Activated T-cell treated with anti-CD3 and anti-CD28 coated beads, Interleukin-2, amount 50 U/mL, for 24 hours (primary cell): ENCODE measurements around the gene CDC42BPA.

Experiments used
- DNase-seq: peaks from one replicate; pipeline ENCODE4 v3.0.0-alpha.2; 2020
- H3K27ac Mint-ChIP-seq: 2 replicates; pipeline ENCODE4 v1.8.0; 2020; ENCODE audit warnings: mild to moderate bottlenecking, mixed read lengths
- H3K27me3 Mint-ChIP-seq: 2 replicates; pipeline ENCODE4 v1.8.0; 2020; ENCODE audit warnings: mixed read lengths
- H3K36me3 Mint-ChIP-seq: 2 replicates; pipeline ENCODE4 v1.8.0; 2020; ENCODE audit warnings: low read depth, mixed read lengths
- H3K4me1 Mint-ChIP-seq: 2 replicates; pipeline ENCODE4 v1.8.0; 2020; ENCODE audit warnings: low read depth, mixed read lengths
- H3K4me3 Mint-ChIP-seq: 2 replicates; pipeline ENCODE4 v1.8.0; 2020; ENCODE audit warnings: mild to moderate bottlenecking, moderate library complexity, mixed read lengths
- H3K9me3 Mint-ChIP-seq: 2 replicates; pipeline ENCODE4 v1.8.0; 2020; ENCODE audit warnings: mixed read lengths

The CDC42BPA gene

GRCh38 chr1:226985839-226986463 is 332.3 kb downstream of the CDC42BPA start:
- Mint-ChIP-seq H3K36me3 (peaks cover 52% of the 10 kb centered on the region), H3K4me3 (no peak overlapping the region), H3K9me3 (no peaks in the 10 kb centered on the region), H3K4me1 (peaks cover 24% of the 10 kb centered on the region), H3K27me3 (no peaks in the 10 kb centered on the region), H3K27ac (no peak overlapping the region)
- DNase-seq, result no peak

- DNase-seq, result peak; percentile 19
- Mint-ChIP-seq H3K27me3 (no peaks in the 10 kb centered on the region), H3K4me1 (peaks cover 18% of the 10 kb centered on the region), H3K36me3 (peaks cover 52% of the 10 kb centered on the region), H3K27ac (no peak overlapping the region), H3K4me3 (no peak overlapping the region), H3K9me3 (no peaks in the 10 kb centered on the region)
Observed at GRCh38 chr1:226985239-226985838, 333.0 kb downstream of the CDC42BPA start.

- peaks cover 52% of the 10 kb centered on the region for H3K36me3 Mint-ChIP-seq
- H3K4me3 Mint-ChIP-seq, result no peak overlapping the region
- H3K27me3 Mint-ChIP-seq, result no peaks in the 10 kb centered on the region
- no peak for DNase-seq
- H3K27ac Mint-ChIP-seq, result peak overlapping the region; percentile 29
- H3K4me1 Mint-ChIP-seq, result peaks cover 12% of the 10 kb centered on the region
- no peaks in the 10 kb centered on the region for H3K9me3 Mint-ChIP-seq
Observed at GRCh38 chr1:226984521-226985238, 333.6 kb downstream of the CDC42BPA start.

DNA sequence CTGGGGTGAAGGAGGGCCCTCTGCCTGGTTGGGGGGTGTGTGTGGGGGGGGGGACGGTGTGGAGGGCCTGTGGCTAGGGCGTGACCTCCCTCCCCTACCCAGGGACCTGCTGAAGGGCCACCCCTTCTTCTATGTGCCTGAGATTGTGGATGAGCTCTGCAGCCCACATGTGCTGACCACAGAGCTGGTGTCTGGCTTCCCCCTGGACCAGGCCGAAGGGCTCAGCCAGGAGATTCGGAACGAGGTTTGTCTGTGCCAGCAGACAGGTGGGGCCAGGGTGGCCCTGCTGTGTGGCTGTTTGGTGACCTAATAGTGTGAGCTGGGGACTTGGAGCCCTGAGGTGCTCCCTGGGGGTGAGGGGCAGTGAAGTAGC is 334.3 kb downstream of the CDC42BPA start:
- Mint-ChIP-seq H3K27ac (peak overlapping the region; percentile 29), H3K27me3 (no peaks in the 10 kb centered on the region), H3K9me3 (no peaks in the 10 kb centered on the region), H3K36me3 (peaks cover 56% of the 10 kb centered on the region), H3K4me1 (peaks cover 5% of the 10 kb centered on the region), H3K4me3 (no peak overlapping the region)
- peak; percentile 20 for DNase-seq

DNA sequence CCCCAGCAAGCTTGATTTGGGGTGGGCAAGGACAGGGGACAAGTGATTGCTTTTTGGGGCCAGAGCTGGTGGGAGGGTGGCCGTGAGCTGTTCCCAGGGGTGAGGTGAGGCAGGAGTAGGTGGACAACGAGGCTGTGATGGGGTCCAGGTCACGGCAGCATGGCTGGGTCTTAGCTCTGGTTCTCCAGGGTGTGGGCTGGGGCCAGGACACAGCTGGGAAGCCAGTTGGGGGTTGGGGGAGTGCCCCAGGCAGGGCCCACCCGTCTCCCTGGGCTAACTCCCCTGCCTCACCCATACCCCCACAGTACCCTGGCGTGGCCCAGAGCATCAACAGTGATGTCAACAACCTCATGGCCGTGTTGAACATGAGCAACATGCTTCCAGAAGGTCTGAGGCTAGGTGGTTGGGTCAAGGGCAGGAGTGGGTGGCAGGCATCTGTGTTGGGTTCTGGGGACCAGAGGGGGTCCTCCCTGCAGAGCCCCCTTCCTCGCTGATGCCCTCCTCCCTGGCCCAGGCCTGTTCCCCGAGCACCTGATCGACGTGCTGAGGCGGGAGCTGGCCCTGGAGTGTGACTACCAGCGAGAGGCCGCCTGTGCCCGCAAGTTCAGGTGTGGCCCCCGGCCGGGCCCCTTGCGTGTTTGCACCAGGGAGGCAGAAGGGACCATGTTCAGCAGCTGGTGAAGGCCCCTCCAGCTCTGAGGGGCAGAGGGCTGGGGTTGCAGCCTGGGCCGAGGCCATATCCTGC is 334.9 kb downstream of the CDC42BPA start:
- no peaks in the 10 kb centered on the region for H3K27me3 Mint-ChIP-seq
- no peak overlapping the region for H3K4me3 Mint-ChIP-seq
- no peaks in the 10 kb centered on the region for H3K9me3 Mint-ChIP-seq
- peak; percentile 26 for DNase-seq
- no peaks in the 10 kb centered on the region for H3K4me1 Mint-ChIP-seq
- H3K36me3 Mint-ChIP-seq, result peaks cover 58% of the 10 kb centered on the region
- H3K27ac Mint-ChIP-seq, result no peak overlapping the region

GRCh38 chr1:226982451-226983177 is 335.7 kb downstream of the CDC42BPA start:
- peaks cover 57% of the 10 kb centered on the region for H3K36me3 Mint-ChIP-seq

DNA sequence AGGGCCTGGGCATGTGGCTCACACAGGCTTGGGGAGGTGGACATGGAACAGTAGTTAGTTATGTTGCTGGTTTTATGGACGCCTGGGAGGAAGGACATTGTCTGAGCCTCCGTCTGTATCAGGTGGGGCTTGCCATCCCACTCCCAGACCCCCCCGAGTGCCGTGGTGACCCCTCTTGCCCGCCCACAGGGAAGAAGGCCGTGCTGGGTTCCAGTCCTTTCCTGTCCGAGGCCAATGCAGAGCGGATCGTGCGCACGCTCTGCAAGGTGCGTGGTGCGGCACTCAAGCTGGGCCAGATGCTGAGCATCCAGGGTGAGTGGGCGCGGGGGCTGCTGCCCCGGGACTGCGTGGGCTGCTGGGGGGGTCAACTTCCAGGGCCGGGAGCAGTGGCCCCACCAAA is 336.5 kb downstream of the CDC42BPA start:
- Mint-ChIP-seq H3K4me3 (no peak overlapping the region), H3K36me3 (peaks cover 50% of the 10 kb centered on the region), H3K9me3 (no peaks in the 10 kb centered on the region), H3K4me1 (no peaks in the 10 kb centered on the region), H3K27ac (no peak overlapping the region), H3K27me3 (no peaks in the 10 kb centered on the region)
- peak; percentile 20 for DNase-seq

More at GRCh38 chr1:226982451-226983177, 335.7 kb downstream of the CDC42BPA start:
- Mint-ChIP-seq H3K27ac (no peak overlapping the region), H3K27me3 (no peaks in the 10 kb centered on the region), H3K4me1 (no peaks in the 10 kb centered on the region), H3K9me3 (no peaks in the 10 kb centered on the region), H3K4me3 (no peak overlapping the region)
- peak; percentile 20 for DNase-seq

DNA sequence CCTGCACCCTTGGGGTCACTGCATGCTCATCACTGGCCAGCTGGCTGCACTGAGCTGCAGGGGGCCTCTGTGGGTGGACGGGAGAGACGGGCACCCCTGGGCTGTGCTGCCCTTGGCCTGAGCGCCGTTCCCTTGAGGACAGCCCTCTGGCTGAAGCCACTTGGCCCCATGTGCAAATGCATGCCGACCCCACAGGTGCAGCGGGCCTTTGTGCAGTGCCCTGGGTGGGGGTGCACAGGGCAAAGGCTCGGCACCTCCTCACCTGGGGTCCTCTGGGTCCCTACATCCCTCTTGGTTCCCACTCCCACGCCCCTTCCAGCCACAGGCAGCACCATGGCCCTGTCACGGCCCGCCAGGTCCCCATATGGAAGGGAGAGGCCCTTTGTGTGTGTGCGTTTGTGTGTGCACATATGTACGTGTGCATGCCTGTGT is 336.9 kb downstream of the CDC42BPA start:
- Mint-ChIP-seq H3K27me3 (no peaks in the 10 kb centered on the region), H3K9me3 (no peaks in the 10 kb centered on the region), H3K36me3 (peaks cover 46% of the 10 kb centered on the region), H3K27ac (no peak overlapping the region), H3K4me1 (no peaks in the 10 kb centered on the region), H3K4me3 (no peak overlapping the region)
- DNase-seq, result no peak

DNA sequence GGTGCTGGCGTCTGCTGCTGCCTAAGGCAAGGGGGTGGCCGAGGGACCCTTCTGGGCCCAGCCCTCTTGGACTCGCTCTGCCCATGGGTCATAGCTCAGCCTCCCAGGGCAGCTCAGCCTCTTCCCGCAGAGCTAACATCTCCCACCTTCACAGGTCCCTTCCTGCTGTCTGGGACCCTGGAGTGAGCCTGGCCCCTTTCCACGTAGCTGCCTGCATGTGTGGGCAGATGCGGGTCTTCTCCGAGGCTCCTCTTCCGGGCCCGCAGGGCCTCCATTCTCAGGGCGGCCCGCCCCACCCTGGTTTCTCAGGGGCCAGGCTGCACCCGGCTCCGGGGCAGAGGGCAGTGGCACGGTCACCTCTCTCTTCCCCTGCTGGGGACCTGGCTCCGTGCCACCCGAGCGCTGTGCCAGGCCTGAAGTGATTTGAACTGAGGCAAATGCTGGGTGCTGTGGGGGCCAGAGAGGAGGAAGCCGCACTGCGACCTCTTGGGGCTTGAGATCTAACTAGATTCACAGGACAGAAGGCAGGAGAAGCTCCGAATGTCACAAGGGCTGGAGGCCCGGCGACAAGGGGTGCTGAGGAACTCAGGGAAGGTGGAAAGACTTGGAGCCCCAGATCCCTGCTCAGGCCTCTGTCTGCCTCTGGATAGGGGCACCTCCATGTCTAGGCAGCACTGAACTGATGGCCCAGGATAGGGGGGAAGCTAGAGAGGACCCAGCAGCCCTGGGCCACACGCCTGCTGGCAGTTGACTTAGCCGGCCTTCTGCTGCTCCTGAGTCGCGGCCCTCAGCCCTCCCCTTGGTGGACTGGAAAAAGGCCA is 337.5 kb downstream of the CDC42BPA start:
- H3K27me3 Mint-ChIP-seq, result no peaks in the 10 kb centered on the region
- peaks cover 39% of the 10 kb centered on the region for H3K36me3 Mint-ChIP-seq
- no peak overlapping the region for H3K27ac Mint-ChIP-seq
- H3K9me3 Mint-ChIP-seq, result no peaks in the 10 kb centered on the region
- H3K4me1 Mint-ChIP-seq, result no peaks in the 10 kb centered on the region
- DNase-seq, result no peak
- H3K4me3 Mint-ChIP-seq, result no peak overlapping the region

- no peaks in the 10 kb centered on the region for H3K4me1 Mint-ChIP-seq
- H3K27me3 Mint-ChIP-seq, result no peaks in the 10 kb centered on the region
- H3K27ac Mint-ChIP-seq, result no peak overlapping the region
- H3K4me3 Mint-ChIP-seq, result no peak overlapping the region
- peaks cover 37% of the 10 kb centered on the region for H3K36me3 Mint-ChIP-seq
- no peaks in the 10 kb centered on the region for H3K9me3 Mint-ChIP-seq
- DNase-seq, result peak; percentile 25
Observed at GRCh38 chr1:226980122-226980560, 338.2 kb downstream of the CDC42BPA start.

DNA sequence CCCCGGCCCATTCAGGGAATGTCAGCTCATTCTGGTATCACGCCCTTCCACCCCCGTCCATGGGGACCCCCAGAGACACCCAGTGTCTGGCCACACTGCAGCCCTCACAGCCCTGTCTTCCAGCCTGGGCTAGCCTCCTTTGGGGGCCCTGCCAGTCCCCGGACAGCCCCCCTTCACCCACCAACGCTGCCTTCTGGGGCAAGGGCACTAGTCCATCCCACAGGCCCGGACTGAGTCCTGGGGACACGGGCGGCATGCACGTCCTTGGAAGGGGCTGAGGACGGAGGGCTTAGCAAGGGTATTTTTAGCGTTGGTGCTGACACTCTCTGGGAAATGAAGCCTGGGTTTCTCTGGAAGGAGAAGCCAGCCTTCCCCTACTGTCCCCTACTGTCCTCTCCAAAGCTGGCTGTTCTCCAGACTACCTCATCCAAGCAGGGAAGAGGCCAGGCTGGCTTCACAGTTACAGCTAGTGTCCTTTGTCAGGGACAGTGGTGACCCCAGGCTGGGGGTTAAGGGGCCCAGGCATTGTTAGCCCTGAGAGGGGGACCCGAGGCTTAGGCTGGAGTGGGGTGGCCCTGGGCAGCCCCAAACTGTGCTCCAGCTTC is 338.7 kb downstream of the CDC42BPA start:
- DNase-seq, result no peak
- H3K4me1 Mint-ChIP-seq, result no peaks in the 10 kb centered on the region

DNA sequence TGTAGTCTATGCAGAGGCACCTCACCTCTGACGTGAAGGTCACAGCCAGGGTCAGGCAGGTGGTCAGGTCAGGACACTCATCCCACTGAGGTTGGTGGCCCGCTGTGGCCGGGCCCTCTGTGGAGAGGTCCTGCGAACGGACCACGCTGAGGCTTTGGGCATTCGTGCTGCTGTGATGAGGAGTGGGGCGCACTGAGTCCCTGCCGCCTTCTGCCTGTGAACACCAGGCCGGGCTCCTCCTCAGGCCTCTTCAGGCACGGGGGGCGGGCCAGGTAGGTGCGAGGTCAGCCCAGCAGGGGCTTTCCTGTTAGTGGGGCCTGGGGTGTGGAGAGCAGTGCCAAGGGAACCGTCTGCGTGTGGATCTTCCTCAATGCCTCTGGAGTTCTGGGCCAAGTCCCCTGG is 339.2 kb downstream of the CDC42BPA start:
- H3K4me3 Mint-ChIP-seq, result no peak overlapping the region
- no peaks in the 10 kb centered on the region for H3K9me3 Mint-ChIP-seq
- H3K36me3 Mint-ChIP-seq, result peaks cover 31% of the 10 kb centered on the region
- H3K27me3 Mint-ChIP-seq, result no peaks in the 10 kb centered on the region
- H3K4me1 Mint-ChIP-seq, result no peaks in the 10 kb centered on the region
- peak; percentile 24 for DNase-seq
- no peak overlapping the region for H3K27ac Mint-ChIP-seq

More for the DNA sequence above, 338.7 kb downstream of the CDC42BPA start:
- H3K36me3 Mint-ChIP-seq, result peaks cover 36% of the 10 kb centered on the region
- H3K9me3 Mint-ChIP-seq, result no peaks in the 10 kb centered on the region
- H3K4me3 Mint-ChIP-seq, result no peak overlapping the region
- H3K27me3 Mint-ChIP-seq, result no peaks in the 10 kb centered on the region
- no peak overlapping the region for H3K27ac Mint-ChIP-seq

DNA sequence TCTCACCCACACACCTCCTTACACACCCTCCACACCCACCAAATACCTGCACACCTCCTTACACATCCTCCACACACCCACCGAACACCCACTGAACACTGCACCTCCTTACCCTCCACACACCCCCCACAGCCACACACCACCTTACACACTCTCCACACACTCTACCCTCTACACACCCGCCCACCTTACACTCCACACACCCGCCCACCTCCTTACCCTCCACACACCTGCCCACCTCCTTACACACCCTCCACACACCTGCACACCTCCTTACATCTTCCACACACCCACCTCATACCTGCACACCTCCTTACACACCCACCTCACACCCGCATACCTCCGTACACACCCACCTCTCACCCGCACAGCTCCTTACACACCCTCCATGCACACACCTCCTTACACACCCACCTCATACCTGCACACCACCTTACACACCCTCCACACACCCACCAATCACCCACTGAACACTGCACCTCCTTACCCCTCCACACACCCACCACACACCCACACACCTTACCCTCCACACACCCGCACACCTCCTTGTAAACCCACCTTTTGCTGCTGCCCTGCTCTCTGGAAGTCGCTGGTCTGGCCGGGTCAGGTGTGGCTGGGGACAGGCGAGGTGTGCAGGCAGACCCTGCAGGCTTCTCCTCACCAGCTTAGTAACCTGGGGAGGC is 339.7 kb downstream of the CDC42BPA start:
- H3K36me3 Mint-ChIP-seq, result peaks cover 29% of the 10 kb centered on the region
- no peaks in the 10 kb centered on the region for H3K9me3 Mint-ChIP-seq
- H3K27ac Mint-ChIP-seq, result no peak overlapping the region
- no peak for DNase-seq
- H3K4me1 Mint-ChIP-seq, result no peaks in the 10 kb centered on the region
- no peak overlapping the region for H3K4me3 Mint-ChIP-seq
- no peaks in the 10 kb centered on the region for H3K27me3 Mint-ChIP-seq
